ENCODE measurements around the gene MUC22.
"Not testable (repeated sequence)": the region's sequence is repeated elsewhere in the genome, so short reads cannot be mapped to it uniquely, and the experiment has no call there.

MUC22 gene

GRCh38 chr6:30981942-30982772 is 28.1 kb upstream of the MUC22 start:
- no peak for ATAC-seq (ENCODE audit: low read depth)
- no peak overlapping the region for H3K4me3 Mint-ChIP-seq
- DNase-seq (ENCODE audit: low spot score in 2 of 2), result no peak
- H3K4me1 Mint-ChIP-seq, result peaks cover 6% of the 10 kb centered on the region
- no peak overlapping the region for H3K27ac Mint-ChIP-seq
- H3K27me3 Mint-ChIP-seq, result peaks cover 29% of the 10 kb centered on the region
- no peaks in the 10 kb centered on the region for H3K9me3 Mint-ChIP-seq
- no peaks in the 10 kb centered on the region for H3K36me3 Mint-ChIP-seq

- H3K4me3 Mint-ChIP-seq, result no peak within 1 kb of the TSS
- peaks cover 24% of the 10 kb centered on the region for H3K27me3 Mint-ChIP-seq
- no peak within 1 kb of the TSS for H3K27ac Mint-ChIP-seq
- H3K36me3 Mint-ChIP-seq, result no peaks in the 10 kb centered on the region
- no peak for DNase-seq (ENCODE audit: low spot score in 2 of 2)
- H3K4me1 Mint-ChIP-seq, result peaks cover 6% of the 10 kb centered on the region
- ATAC-seq (ENCODE audit: low read depth), result no peak
- H3K9me3 Mint-ChIP-seq, result no peaks in the 10 kb centered on the region
These were observed 26.8 kb upstream of the MUC22 start, which contains the start of gene MUC21 for GRCh38 chr6:30983439-30983838. MUC21 (plus strand) TSS chr6:30983718; CDS start chr6:30983959, 241 bp downstream.

- ATAC-seq (ENCODE audit: low read depth) (no peak), DNase-seq (ENCODE audit: low spot score in 2 of 2) (no peak)
- Mint-ChIP-seq H3K9me3 (no peaks in the 10 kb centered on the region), H3K4me1 (peaks cover 7% of the 10 kb centered on the region), H3K4me3 (no peak overlapping the region), H3K27ac (no peak overlapping the region), H3K36me3 (no peaks in the 10 kb centered on the region), H3K27me3 (peaks cover 24% of the 10 kb centered on the region)
These were observed 24.8 kb upstream of the MUC22 start for GRCh38 chr6:30985490-30985889.

- Mint-ChIP-seq H3K27ac (no peak overlapping the region), H3K4me1 (peaks cover 9% of the 10 kb centered on the region), H3K36me3 (no peaks in the 10 kb centered on the region), H3K27me3 (peaks cover 20% of the 10 kb centered on the region), H3K9me3 (no peaks in the 10 kb centered on the region), H3K4me3 (no peak overlapping the region)
- DNase-seq (ENCODE audit: low spot score in 2 of 2) (no peak), ATAC-seq (ENCODE audit: low read depth) (no peak)
These were observed 23.0 kb upstream of the MUC22 start for GRCh38 chr6:30987304-30987703.

- peaks cover 7% of the 10 kb centered on the region for H3K4me1 Mint-ChIP-seq
- no peak overlapping the region for H3K27ac Mint-ChIP-seq
- DNase-seq (ENCODE audit: low spot score in 2 of 2), result no peak
- H3K4me3 Mint-ChIP-seq, result no peak overlapping the region
- H3K27me3 Mint-ChIP-seq, result peaks cover 13% of the 10 kb centered on the region
- H3K9me3 Mint-ChIP-seq, result no peaks in the 10 kb centered on the region
- no peaks in the 10 kb centered on the region for H3K36me3 Mint-ChIP-seq
- no peak for ATAC-seq (ENCODE audit: low read depth)
These were observed 22.0 kb upstream of the MUC22 start for GRCh38 chr6:30988209-30988825.

GRCh38 chr6:30990422-30991086 is 19.7 kb upstream of the MUC22 start:
- Mint-ChIP-seq H3K9me3 (no peaks in the 10 kb centered on the region), H3K27ac (no peak overlapping the region), H3K4me1 (peaks cover 7% of the 10 kb centered on the region), H3K27me3 (peaks cover 3% of the 10 kb centered on the region), H3K36me3 (no peaks in the 10 kb centered on the region), H3K4me3 (peak overlapping the region; percentile 49)
- ATAC-seq (ENCODE audit: low read depth) (peak; percentile 77), DNase-seq (ENCODE audit: low spot score in 2 of 2) (no peak)

GRCh38 chr6:30991891-30992290 is 18.4 kb upstream of the MUC22 start:
- no peaks in the 10 kb centered on the region for H3K9me3 Mint-ChIP-seq
- no peak for DNase-seq (ENCODE audit: low spot score in 2 of 2)
- no peaks in the 10 kb centered on the region for H3K36me3 Mint-ChIP-seq
- H3K27ac Mint-ChIP-seq, result no peak overlapping the region
- peaks cover 6% of the 10 kb centered on the region for H3K27me3 Mint-ChIP-seq
- peaks cover 7% of the 10 kb centered on the region for H3K4me1 Mint-ChIP-seq
- no peak overlapping the region for H3K4me3 Mint-ChIP-seq
- ATAC-seq (ENCODE audit: low read depth), result no peak

GRCh38 chr6:30997301-30997700 is 13.0 kb upstream of the MUC22 start:
- Mint-ChIP-seq H3K9me3 (no peaks in the 10 kb centered on the region), H3K27ac (no peak overlapping the region), H3K36me3 (no peaks in the 10 kb centered on the region), H3K27me3 (peaks cover 7% of the 10 kb centered on the region), H3K4me1 (no peaks in the 10 kb centered on the region), H3K4me3 (no peak overlapping the region)
- DNase-seq (ENCODE audit: low spot score in 2 of 2), result no peak
- no peak for ATAC-seq (ENCODE audit: low read depth)

GRCh38 chr6:30998785-30999184 is 11.5 kb upstream of the MUC22 start:
- ATAC-seq (ENCODE audit: low read depth) (no peak), DNase-seq (ENCODE audit: low spot score in 2 of 2) (no peak)
- Mint-ChIP-seq H3K4me1 (no peaks in the 10 kb centered on the region), H3K36me3 (no peaks in the 10 kb centered on the region), H3K4me3 (no peak overlapping the region), H3K27me3 (peaks cover 12% of the 10 kb centered on the region), H3K27ac (no peak overlapping the region), H3K9me3 (no peaks in the 10 kb centered on the region)

GRCh38 chr6:31000067-31000860 is 10.0 kb upstream of the MUC22 start:
- not testable (repeated sequence) for ATAC-seq (ENCODE audit: low read depth); H3K4me1 Mint-ChIP-seq; DNase-seq (ENCODE audit: low spot score in 2 of 2); H3K4me3 Mint-ChIP-seq; H3K9me3 Mint-ChIP-seq; H3K27ac Mint-ChIP-seq; H3K36me3 Mint-ChIP-seq
- H3K27me3 Mint-ChIP-seq, result peaks cover 12% of the 10 kb centered on the region

- H3K4me3 Mint-ChIP-seq, result no peak overlapping the region
- H3K9me3 Mint-ChIP-seq, result no peaks in the 10 kb centered on the region
- H3K27me3 Mint-ChIP-seq, result peaks cover 11% of the 10 kb centered on the region
- DNase-seq (ENCODE audit: low spot score in 2 of 2), result no peak
- no peak overlapping the region for H3K27ac Mint-ChIP-seq
- no peaks in the 10 kb centered on the region for H3K4me1 Mint-ChIP-seq
- no peaks in the 10 kb centered on the region for H3K36me3 Mint-ChIP-seq
- ATAC-seq (ENCODE audit: low read depth), result no peak
These were observed 8.9 kb upstream of the MUC22 start for GRCh38 chr6:31001281-31001888.

- H3K27ac Mint-ChIP-seq, result no peak overlapping the region
- DNase-seq (ENCODE audit: low spot score in 2 of 2) (no peak), ATAC-seq (ENCODE audit: low read depth) (no peak)
- no peak overlapping the region for H3K4me3 Mint-ChIP-seq
- H3K36me3 Mint-ChIP-seq, result no peaks in the 10 kb centered on the region
- H3K4me1 Mint-ChIP-seq, result no peaks in the 10 kb centered on the region
- H3K27me3 Mint-ChIP-seq, result peaks cover 11% of the 10 kb centered on the region
- no peaks in the 10 kb centered on the region for H3K9me3 Mint-ChIP-seq
These were observed 7.8 kb upstream of the MUC22 start for GRCh38 chr6:31002471-31002870.

- Mint-ChIP-seq H3K4me3 (no peak overlapping the region), H3K36me3 (no peaks in the 10 kb centered on the region), H3K4me1 (no peaks in the 10 kb centered on the region), H3K9me3 (no peaks in the 10 kb centered on the region), H3K27me3 (peaks cover 19% of the 10 kb centered on the region), H3K27ac (no peak overlapping the region)
- ATAC-seq (ENCODE audit: low read depth) (no peak), DNase-seq (ENCODE audit: low spot score in 2 of 2) (no peak)
These were observed 5.5 kb upstream of the MUC22 start for GRCh38 chr6:31004794-31005193.
